ENCODE results near the gene PGBD5.
A peak's percentile ranks its signal among the peaks of the same experiment; 100 is the strongest.
"Not testable (repeated sequence)": the region's sequence is repeated elsewhere in the genome, so short reads cannot be mapped to it uniquely, and the experiment has no call there.

The PGBD5 gene

DNA sequence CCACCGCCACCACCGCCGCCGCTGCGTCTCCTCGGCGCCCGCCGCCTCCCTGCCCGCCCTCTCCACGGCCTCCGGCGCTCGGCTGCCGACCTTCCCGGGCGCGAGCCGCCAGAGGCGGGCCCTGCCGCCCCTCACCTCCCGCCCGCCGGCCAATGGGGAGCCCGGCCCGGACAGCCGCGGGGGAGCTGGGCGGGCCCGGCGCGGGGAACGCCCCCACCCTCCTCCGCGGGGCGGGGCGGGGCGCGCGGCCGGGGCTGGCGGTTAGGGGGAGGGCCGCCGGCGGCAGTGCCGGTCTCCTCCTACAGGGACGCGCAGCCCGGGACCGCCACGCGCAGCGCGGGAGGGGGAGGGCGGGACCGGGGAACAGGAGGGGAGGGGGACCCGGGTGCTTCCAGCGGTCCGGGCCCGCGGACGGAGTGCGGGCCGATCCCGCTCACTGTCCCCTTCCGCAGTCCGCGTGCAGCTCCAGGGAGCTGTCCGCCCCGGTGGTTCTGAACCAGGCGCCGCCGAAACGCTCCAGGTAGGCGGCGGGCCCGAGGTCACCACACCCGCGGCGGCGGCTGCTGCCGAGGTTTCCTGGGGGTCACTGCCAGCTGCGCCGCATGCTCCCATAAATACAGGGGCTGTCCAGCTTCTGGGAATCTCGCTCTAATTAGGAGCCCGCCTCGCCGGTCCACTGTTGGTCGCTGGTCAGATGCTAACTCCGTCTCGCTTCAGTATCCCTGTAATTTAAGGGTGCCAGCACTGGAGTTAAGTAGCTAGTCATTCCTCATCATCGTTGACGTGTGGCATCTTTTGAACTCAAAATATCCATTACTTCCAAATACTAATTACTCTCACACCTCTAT is at the start of gene PGBD5:
Gene PGBD5, minus strand, starts transcription at position 87 of the 848 bp plus-strand sequence. CDS start 404 bp downstream, outside the sequence.
- peak; percentile 91 for DNase-seq

DNA sequence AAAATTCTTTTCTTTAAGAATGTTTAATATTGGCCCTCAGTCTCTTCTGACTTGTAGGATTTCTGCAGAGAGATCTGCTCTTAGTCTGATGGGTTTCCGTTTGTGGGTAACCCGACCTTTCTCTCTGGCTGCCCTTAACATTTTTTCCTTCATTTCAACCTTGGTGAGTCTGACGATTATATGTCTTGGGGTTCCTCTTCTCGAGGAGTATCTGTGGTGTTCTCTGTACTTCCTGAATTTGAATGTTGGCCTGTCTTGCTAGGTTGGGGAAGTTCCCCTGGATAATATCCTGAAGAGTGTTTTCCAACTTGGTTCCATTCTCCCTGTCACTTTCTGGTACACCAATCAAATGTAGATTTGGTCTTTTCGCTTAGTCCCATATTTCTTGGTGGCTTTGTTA is 48.8 kb upstream of the PGBD5 start:
- DNase-seq: not testable (repeated sequence)

DNA sequence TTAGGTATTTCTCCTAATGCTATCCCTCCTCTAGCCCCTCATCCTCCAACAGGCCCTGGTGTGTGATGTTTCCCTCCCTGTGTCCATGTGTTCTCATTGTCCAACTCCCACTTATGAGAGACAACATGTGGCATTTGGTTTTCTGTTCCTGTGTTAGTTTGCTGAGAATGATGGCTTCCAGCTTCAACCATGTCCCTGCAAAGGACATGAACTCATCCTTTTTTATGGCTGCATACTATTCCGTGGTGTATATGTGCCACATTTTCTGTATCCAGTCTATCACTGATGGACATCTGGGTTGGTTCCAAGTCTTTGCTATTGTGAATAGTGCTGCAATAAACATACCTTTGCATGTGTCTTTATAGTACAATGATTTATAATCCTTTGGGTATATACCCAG is 44.6 kb upstream of the PGBD5 start:
- DNase-seq: not testable (repeated sequence)

DNA sequence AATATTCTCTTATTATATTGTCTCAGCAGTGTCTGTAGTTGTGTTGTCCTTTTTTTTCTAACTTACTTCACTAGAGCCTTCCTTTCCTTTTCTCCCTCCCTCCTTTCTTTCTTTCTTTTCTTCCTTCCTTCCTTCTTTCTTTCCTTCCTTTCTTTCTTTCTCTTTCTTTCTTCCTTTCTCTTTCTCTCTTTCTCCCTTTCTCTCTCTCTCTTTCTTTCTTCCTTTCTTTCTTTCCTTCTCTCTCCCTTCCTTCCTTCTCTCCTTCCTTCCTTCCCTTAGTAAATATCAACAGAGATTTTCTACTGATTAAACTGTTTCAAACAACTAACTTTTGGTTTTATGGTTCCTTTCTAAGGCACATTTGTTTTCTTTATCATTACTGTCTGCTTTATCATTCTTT is 43.1 kb upstream of the PGBD5 start:
- DNase-seq: no peak

DNA sequence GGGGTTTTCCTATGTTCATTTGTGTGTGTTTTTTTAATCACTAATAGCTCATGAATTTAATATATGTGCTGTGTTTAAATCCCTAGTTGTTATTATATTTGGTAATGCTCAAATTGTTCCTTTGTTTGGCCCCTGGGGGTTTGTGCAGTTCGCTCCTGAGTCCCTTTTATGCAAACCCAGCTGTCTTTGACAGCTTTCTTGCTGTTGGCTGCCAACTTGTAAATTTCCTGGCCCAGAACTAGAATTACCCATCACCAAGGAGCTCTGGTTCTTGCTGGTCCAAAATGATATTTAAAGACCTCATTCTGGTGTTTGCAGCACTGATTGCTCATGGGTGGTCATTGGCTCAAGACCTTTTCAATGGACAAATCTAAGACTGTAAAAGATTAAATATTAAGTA is 39.6 kb upstream of the PGBD5 start:
- DNase-seq: no peak

DNA sequence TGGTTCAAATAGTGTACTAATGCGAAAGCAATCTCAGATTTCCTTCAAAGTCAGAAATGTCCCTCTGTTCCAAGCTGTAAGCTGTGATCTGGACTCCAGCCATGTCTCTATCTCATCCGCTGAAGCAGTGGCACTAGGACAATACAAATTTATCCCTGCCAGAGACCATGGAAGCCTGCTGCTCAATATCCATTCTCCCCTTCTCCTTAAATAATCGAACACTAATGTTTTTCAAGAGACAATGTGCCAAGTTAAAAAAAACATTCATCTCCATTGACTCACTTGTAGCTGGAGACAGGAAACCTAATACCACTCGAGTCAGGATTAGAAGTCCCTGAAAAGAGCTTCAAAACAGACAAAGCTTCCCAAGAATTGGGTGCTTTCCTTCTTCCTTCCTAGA is 38.5 kb upstream of the PGBD5 start:
- DNase-seq: peak; percentile 15

DNA sequence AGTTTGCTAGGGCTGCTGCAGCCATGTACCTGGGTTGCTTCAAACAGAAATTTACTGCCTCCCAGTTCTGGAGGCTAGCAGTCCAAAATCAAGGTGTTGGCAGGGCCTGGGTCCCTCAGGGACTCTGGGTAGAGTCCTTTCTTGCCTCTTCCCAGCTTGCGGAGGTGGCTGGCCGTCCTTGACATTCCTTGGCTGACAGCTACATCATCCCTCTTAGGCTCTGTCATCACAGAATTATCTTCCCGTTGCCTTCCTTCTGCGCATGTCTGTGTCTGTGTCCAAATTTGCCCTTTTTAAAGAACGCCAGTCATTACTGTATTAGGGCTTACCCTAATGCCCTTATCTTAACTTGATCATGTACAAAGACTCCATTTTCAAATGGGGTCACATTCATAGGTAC is 37.6 kb upstream of the PGBD5 start:
- DNase-seq: no peak

DNA sequence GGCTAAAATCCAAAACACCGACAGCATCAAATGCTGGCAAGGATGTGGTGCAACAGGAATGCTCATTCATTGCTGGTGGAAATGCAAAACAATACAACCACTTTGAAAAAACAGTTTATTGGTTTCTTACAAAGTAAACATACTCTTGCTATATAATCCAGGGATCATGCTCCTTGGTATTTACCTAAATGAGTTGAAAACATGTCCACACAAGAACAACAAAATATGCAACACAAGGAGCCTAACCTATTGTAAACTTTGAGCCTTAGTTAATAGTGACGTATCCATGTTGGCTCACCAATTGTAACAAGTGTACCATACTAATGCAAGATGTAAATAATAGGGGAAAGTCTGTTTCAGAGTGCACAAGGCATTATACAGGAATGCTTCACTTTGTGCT is 37.2 kb upstream of the PGBD5 start:
- no peak for DNase-seq

- no peak for DNase-seq
These were observed 33.3 kb upstream of the PGBD5 start for GRCh38 chr1:230459465-230459864.

- DNase-seq: no peak
These were observed 32.4 kb upstream of the PGBD5 start for GRCh38 chr1:230458509-230458908.

- no peak for DNase-seq
These were observed 30.3 kb upstream of the PGBD5 start for GRCh38 chr1:230456478-230456877.

DNA sequence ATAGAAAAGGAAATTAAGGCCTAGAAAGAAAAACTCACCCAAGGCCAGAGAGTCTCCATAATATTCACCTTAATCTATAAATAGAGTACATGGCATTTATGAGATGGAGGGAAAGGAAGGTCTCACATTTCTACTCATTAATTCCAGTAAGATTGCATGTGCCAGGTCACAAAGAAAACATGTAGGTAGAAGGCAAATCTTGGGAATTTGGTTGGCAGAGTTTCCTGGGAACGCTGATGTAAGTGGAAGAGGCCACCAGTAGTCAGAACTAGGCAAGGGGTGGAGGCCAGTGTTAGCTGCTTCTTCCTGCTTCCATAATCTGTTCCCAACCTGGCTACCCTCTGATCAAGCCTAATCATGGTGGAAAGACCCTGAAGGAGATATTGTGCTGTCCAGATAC is 29.2 kb upstream of the PGBD5 start:
- no peak for DNase-seq

- DNase-seq: no peak
These were observed 27.2 kb upstream of the PGBD5 start for GRCh38 chr1:230453377-230453776.

GRCh38 chr1:230441183-230442029 is 15.3 kb upstream of the PGBD5 start:
- no peak for DNase-seq

- no peak for DNase-seq
These were observed 9.0 kb upstream of the PGBD5 start for GRCh38 chr1:230435108-230435507.

DNA sequence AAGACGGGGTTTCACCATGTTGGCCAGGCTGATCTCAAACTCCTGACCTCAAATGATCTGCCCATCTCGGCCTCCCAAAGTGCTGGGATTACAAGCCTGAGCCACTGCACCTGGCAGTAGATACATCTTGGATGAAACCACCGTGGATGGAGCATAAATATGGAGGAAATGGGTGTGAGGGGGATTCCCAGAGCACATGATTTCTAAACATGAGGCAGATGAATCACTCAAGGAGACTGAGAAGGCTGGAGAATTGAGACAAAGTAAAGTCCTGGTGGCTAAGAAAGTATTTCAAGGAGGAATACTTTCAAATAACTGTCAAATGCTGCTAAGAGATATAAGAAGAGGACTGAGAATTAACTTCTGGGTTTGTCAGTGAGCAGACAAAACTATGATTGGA is 5.4 kb upstream of the PGBD5 start:
- no peak for DNase-seq

DNA sequence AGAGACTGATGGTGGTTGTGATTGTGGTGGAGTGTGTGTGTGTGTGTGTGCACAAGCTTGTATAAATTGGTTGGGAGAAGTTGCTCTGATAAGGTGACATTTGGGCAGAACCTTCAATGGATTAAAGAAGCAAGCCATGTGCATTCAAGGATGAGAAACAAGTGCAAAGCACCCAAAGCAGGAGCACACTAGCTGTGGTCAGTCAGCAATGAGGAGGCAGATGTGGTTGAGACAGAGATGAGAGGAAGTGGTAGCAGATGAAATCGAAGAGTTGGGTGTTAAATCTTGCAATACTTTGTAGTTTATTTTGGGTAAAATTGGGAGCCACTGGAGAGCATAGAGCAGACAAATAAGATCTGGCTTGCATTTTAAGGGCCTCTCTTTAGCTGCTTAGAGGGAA is 4.4 kb upstream of the PGBD5 start:
- DNase-seq: no peak

GRCh38 chr1:230429067-230429735 is 3.1 kb upstream of the PGBD5 start:
- no peak for DNase-seq

GRCh38 chr1:230427981-230428380 is 1.8 kb upstream of the PGBD5 start:
- DNase-seq: no peak

- no peak for DNase-seq
These were observed 1.2 kb upstream of the PGBD5 start for GRCh38 chr1:230427094-230427876.

GRCh38 chr1:230425252-230426091 is 660 bp downstream of the PGBD5 start:
- peak; percentile 25 for DNase-seq

Measured in NCI-H345 (cell line).